ENCODE measurements around the gene EFCAB6. TPM values are rescaled to one million over a fixed set of nuclear protein-coding genes. Genes with fewer than 3 reads are reported as not detected.

The EFCAB6 gene
- total RNA-seq, 4 donors from 2014 or later: 0.35 to 4.4 (median 0.94) TPM; not detected in 1

DNA sequence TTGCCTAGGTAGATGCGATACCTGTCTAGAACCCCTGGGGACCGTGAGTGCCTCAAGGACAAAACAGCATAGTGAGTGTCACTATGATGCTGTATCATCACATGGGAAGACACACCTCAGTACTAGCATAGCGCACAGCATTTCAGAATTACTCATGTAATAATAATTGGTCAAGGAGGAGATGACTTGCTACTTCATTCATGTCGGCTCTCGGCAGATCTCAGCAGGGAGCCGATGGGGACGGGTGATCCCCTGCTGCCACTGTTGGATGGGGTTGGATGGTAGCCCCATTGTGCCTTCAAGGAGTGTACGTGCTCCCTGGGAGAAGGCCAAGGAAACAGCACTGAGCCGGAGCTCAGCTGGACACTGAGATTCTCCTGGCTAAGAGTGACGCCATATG is 186.9 kb downstream of the EFCAB6 start:
- no peaks in the 10 kb centered on the region for H3K27me3 ChIP-seq
- H3K4me1 ChIP-seq: no peaks in the 10 kb centered on the region
- no peak overlapping the region for H3K27ac ChIP-seq
- TF ChIP-seq, protein P1, sequence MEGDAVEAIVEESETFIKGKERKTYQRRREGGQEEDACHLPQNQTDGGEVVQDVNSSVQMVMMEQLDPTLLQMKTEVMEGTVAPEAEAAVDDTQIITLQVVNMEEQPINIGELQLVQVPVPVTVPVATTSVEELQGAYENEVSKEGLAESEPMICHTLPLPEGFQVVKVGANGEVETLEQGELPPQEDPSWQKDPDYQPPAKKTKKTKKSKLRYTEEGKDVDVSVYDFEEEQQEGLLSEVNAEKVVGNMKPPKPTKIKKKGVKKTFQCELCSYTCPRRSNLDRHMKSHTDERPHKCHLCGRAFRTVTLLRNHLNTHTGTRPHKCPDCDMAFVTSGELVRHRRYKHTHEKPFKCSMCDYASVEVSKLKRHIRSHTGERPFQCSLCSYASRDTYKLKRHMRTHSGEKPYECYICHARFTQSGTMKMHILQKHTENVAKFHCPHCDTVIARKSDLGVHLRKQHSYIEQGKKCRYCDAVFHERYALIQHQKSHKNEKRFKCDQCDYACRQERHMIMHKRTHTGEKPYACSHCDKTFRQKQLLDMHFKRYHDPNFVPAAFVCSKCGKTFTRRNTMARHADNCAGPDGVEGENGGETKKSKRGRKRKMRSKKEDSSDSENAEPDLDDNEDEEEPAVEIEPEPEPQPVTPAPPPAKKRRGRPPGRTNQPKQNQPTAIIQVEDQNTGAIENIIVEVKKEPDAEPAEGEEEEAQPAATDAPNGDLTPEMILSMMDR (IDR thresholded peaks at IDR 0.05): no peak
- TF ChIP-seq POLR2A (IDR thresholded peaks at IDR 0.05): no peak
- no peaks in the 10 kb centered on the region for H3K36me3 ChIP-seq
- DNase-seq: no peak
- no peak overlapping the region for H3K4me3 ChIP-seq
- no peaks in the 10 kb centered on the region for H3K9me3 ChIP-seq

DNA sequence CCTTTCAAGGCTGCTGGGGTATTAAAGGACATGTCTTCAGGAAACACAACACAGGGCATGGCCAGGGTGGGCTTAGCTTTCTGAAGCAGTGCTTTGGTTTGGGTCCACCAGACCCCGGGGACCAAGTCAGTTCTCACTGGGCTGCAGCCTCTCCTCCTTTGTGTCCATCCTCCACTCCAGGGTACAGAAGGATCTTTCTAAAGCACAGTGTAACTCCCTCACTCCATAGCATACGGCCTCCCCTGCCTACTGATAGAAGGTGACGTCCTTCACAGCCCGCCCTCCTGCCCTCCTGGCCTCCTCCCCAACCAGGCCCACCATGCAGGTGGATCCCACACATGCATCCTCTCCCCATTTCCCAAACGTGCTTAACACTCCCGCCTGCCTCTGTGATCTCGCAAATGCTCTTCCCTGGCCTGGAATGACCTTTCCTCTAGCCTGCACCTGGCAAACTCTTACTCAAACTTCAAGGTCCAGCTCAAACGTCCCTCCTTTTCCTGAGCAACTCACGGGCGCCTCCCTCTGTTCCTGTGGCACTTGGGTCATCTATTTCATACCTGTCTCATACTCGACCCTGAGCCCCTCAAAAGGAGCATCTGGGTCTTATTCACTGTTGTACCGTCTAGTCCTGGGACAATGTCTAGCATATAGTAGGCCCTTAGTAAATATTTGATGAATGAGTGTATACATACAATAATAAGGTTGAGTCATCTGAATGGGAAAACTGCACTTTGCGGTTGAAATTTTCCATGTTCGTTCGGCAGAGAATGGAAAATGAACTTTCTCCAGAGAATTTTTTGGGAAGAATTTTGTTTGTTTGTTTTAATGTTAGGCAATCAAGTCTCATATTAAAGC is 187.7 kb downstream of the EFCAB6 start:
- DNase-seq: no peak
- no peaks in the 10 kb centered on the region for H3K4me1 ChIP-seq
- no peaks in the 10 kb centered on the region for H3K27me3 ChIP-seq
- H3K27ac ChIP-seq: no peak overlapping the region
- H3K4me3 ChIP-seq: no peak overlapping the region
- no peaks in the 10 kb centered on the region for H3K9me3 ChIP-seq
- TF ChIP-seq, protein P1 (IDR thresholded peaks at IDR 0.05): no peak
- no peak for TF ChIP-seq POLR2A (IDR thresholded peaks at IDR 0.05)
- H3K36me3 ChIP-seq: no peaks in the 10 kb centered on the region

DNA sequence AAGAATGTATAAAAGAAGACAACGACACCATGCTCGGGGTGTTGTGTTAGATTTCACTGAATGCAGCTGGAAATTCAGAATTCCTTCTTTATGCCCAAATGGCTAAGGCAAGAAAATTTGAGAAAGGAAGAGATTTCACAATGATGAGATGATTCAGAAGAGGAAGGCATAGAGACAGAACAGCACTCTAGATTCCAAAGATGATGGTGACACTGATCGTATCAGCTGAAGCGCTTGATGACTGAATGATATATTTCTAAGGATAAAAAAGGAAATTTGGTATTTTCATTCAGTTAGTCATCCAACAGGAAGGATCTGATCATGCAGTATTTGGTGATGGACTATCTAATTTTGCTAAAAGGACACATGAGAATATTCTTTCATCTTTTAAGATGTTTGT is 189.2 kb downstream of the EFCAB6 start:
- TF ChIP-seq, protein P1 (IDR thresholded peaks at IDR 0.05): no peak
- TF ChIP-seq POLR2A (IDR thresholded peaks at IDR 0.05): no peak
- Histone ChIP-seq H3K36me3 (no peaks in the 10 kb centered on the region), H3K27ac (no peak overlapping the region), H3K4me1 (no peaks in the 10 kb centered on the region), H3K4me3 (no peak overlapping the region), H3K9me3 (no peaks in the 10 kb centered on the region), H3K27me3 (no peaks in the 10 kb centered on the region)
- DNase-seq: no peak

DNA sequence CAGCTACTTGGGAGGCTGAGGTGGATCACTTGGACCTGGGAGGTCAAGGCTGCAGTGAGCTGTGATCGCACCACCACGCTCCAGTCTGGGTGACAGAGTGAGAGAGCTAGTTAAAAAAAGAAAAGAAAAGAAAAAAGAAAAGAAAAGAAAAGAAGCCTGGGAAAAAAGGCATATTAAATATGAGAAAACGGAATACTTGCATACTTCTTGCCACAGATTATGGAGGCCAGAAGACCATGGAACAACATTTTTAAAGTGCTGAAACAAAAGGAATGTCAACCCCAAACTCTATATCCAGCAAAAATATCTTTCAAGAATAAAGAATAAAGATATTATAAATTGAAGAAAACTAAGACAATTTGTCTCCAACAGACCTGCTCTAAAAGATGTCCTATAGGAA is 191.9 kb downstream of the EFCAB6 start:
- no peaks in the 10 kb centered on the region for H3K4me1 ChIP-seq
- H3K27ac ChIP-seq: no peak overlapping the region
- no peaks in the 10 kb centered on the region for H3K9me3 ChIP-seq
- TF ChIP-seq POLR2A (IDR thresholded peaks at IDR 0.05): no peak
- TF ChIP-seq, protein P1 (IDR thresholded peaks at IDR 0.05): no peak
- H3K36me3 ChIP-seq: no peaks in the 10 kb centered on the region
- no peak overlapping the region for H3K4me3 ChIP-seq
- no peaks in the 10 kb centered on the region for H3K27me3 ChIP-seq
- no peak for DNase-seq

DNA sequence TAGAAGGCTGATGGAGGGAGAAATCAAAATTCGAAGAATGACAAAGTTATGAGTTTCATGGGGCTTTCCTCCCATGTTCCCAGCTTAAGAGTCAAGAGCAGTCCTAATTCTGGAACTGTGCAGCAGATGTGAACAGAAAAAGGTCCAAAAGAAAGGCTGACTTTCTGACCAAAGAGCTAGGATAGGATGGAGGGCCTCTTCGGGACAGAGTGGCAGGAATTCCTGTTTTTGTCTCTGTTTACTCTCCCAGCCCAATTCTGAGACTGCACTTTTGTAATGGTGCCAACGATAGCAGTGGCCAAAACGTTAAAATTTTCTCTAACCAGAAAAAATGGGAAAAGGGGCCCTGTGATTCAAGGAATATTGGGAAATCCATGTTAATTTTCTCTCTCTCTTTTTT is 193.6 kb downstream of the EFCAB6 start:
- no peaks in the 10 kb centered on the region for H3K4me1 ChIP-seq

More for the DNA sequence above, 193.6 kb downstream of the EFCAB6 start:
- Histone ChIP-seq H3K4me3 (no peak overlapping the region), H3K27ac (no peak overlapping the region), H3K27me3 (no peaks in the 10 kb centered on the region), H3K9me3 (no peaks in the 10 kb centered on the region), H3K36me3 (no peaks in the 10 kb centered on the region)
- no peak for DNase-seq
- TF ChIP-seq, protein P1 (IDR thresholded peaks at IDR 0.05): no peak
- TF ChIP-seq POLR2A (IDR thresholded peaks at IDR 0.05): no peak

Data from Peyer's patch (tissue), 4 donors.